HG03108 (cell line): ENCODE data around the gene HIGD1A.

ENCODE experiments used
- ATAC-seq: cut with Tn5 transposase; IDR thresholded peaks from one replicate; pipeline ENCODE4 v1.9.1; 2021; ENCODE audit warnings: moderate library complexity; ENCODE audit not compliant: unreplicated experiment

HIGD1A gene

GRCh38 chr3:42801784-42802183 lies 2.5 kb downstream of the HIGD1A start:
- no peak for ATAC-seq

- no peak for ATAC-seq
Measured at GRCh38 chr3:42801048-42801620, 3.2 kb downstream of the HIGD1A start.

- no peak for ATAC-seq
Measured at GRCh38 chr3:42800251-42800650, 4.0 kb downstream of the HIGD1A start.

GRCh38 chr3:42799376-42799775 lies 4.9 kb downstream of the HIGD1A start:
- ATAC-seq = no peak

- ATAC-seq = no peak
Measured at GRCh38 chr3:42796332-42796885, 7.9 kb downstream of the HIGD1A start.

GRCh38 chr3:42795621-42796181 lies 8.6 kb downstream of the HIGD1A start:
- ATAC-seq = no peak

- ATAC-seq = no peak
Measured at GRCh38 chr3:42790714-42791229, 13.5 kb downstream of the HIGD1A start.

- ATAC-seq = no peak
Measured at GRCh38 chr3:42786631-42787030, 17.7 kb downstream of the HIGD1A start.

- ATAC-seq = no peak
Measured at GRCh38 chr3:42786212-42786611, 18.1 kb downstream of the HIGD1A start.

GRCh38 chr3:42780892-42781700 lies 23.2 kb downstream of the HIGD1A start:
- no peak for ATAC-seq

GRCh38 chr3:42780398-42780797 lies 23.9 kb downstream of the HIGD1A start:
- no peak for ATAC-seq

GRCh38 chr3:42778644-42779043 lies 25.6 kb downstream of the HIGD1A start:
- no peak for ATAC-seq

GRCh38 chr3:42773409-42773751 lies 30.9 kb downstream of the HIGD1A start:
- ATAC-seq = no peak

GRCh38 chr3:42772670-42773408 lies 31.5 kb downstream of the HIGD1A start, which contains the start of gene CCDC13:
TSS of gene CCDC13 (minus strand) at chr3:42773253. CDS start at chr3:42758345, 14,908 bp downstream.
- peak; percentile 98 for ATAC-seq

- no peak for ATAC-seq
Measured at GRCh38 chr3:42771271-42771670, 33.0 kb downstream of the HIGD1A start.

- ATAC-seq = no peak
Measured at GRCh38 chr3:42769477-42770131, 34.7 kb downstream of the HIGD1A start.

- ATAC-seq = no peak
Measured at GRCh38 chr3:42764561-42765295, 39.6 kb downstream of the HIGD1A start.

- no peak for ATAC-seq
Measured at GRCh38 chr3:42764115-42764514, 40.2 kb downstream of the HIGD1A start.

- ATAC-seq = no peak
Measured at GRCh38 chr3:42763021-42763420, 41.3 kb downstream of the HIGD1A start.
